ENCODE results near the gene ABCC1.
"Not testable (repeated sequence)": the region's sequence is repeated elsewhere in the genome, so short reads cannot be mapped to it uniquely, and the experiment has no call there.

ABCC1 gene

GRCh38 chr16:15946257-15947044 lies 3.0 kb upstream of the ABCC1 start:
- DNase-seq, result no peak

- no peak for DNase-seq
Measured at GRCh38 chr16:15947983-15948509, 1.4 kb upstream of the ABCC1 start.

- peak; percentile 28 to 32 for DNase-seq
Measured at GRCh38 chr16:15948532-15949209, 745 bp upstream of the ABCC1 start.

- DNase-seq, result peak; percentile 9 to 39
Measured at GRCh38 chr16:15950161-15950854, 892 bp downstream of the ABCC1 start.

GRCh38 chr16:15950869-15951268 lies 1.5 kb downstream of the ABCC1 start:
- DNase-seq, result no peak

- no peak for DNase-seq
Measured at GRCh38 chr16:15951852-15952251, 2.4 kb downstream of the ABCC1 start.

- peak; percentile 40 to 50 for DNase-seq
Measured at GRCh38 chr16:15952265-15952711, 2.9 kb downstream of the ABCC1 start.

- no peak for DNase-seq
Measured at GRCh38 chr16:15953477-15953876, 4.1 kb downstream of the ABCC1 start.

GRCh38 chr16:15953929-15954813 lies 4.8 kb downstream of the ABCC1 start:
- no peak for DNase-seq

- peak; percentile 87 to 88 for DNase-seq
Measured at GRCh38 chr16:15954814-15955151, 5.4 kb downstream of the ABCC1 start.

- DNase-seq, result no peak
Measured at GRCh38 chr16:15955425-15955824, 6.0 kb downstream of the ABCC1 start.

GRCh38 chr16:15956106-15956505 lies 6.7 kb downstream of the ABCC1 start:
- DNase-seq, result not testable (repeated sequence)

GRCh38 chr16:15958703-15959348 lies 9.4 kb downstream of the ABCC1 start:
- DNase-seq, result no peak

GRCh38 chr16:15960124-15960971 lies 10.9 kb downstream of the ABCC1 start:
- DNase-seq, result no peak

GRCh38 chr16:15961060-15961511 lies 11.7 kb downstream of the ABCC1 start:
- no peak for DNase-seq

- DNase-seq, result no peak
Measured at GRCh38 chr16:15961571-15962090, 12.2 kb downstream of the ABCC1 start.

GRCh38 chr16:15963307-15963910 lies 14.0 kb downstream of the ABCC1 start:
- DNase-seq, result no peak

GRCh38 chr16:15966420-15966819 lies 17.0 kb downstream of the ABCC1 start:
- no peak for DNase-seq

GRCh38 chr16:15966836-15967546 lies 17.6 kb downstream of the ABCC1 start:
- DNase-seq, result no peak

All from inflammatory macrophage (primary cell).